ENCODE data around the gene PARG.

Gene PARG

GRCh38 chr10:49837685-49838084 lies 104.1 kb downstream of the PARG start:
- Histone ChIP-seq H3K4me1 (ENCODE audit: insufficient read depth, low read length, poor library complexity, severe bottlenecking) (no peaks in the 10 kb centered on the region), H3F3A (ENCODE audit: low read depth) (no peaks in the 10 kb centered on the region), H4K20me1 (ENCODE audit: insufficient read depth, low read length, poor library complexity, severe bottlenecking) (no peaks in the 10 kb centered on the region), H3K36me3 (ENCODE audit: insufficient read depth, low read length) (peaks cover 28% of the 10 kb centered on the region; the same call in 1 of the 2 replicates), H3K9me3 (ENCODE audit: insufficient read depth, low read depth, low read length) (no peaks in the 10 kb centered on the region), H3K79me2 (ENCODE audit: insufficient read depth, low read length) (no peaks in the 10 kb centered on the region), H3K4me3 (ENCODE audit: low read length, poor library complexity, severe bottlenecking) (no peak overlapping the region), H3K27me3 (ENCODE audit: insufficient read depth, low read length, poor library complexity, severe bottlenecking) (no peaks in the 10 kb centered on the region), H2AFZ (ENCODE audit: low read length) (no peak overlapping the region), H3K9ac (ENCODE audit: low read depth, low read length, poor library complexity, severe bottlenecking) (no peak overlapping the region), H3K4me2 (ENCODE audit: low read depth, low read length, poor library complexity, severe bottlenecking) (no peak overlapping the region), H3K9me2 (replicated peaks; ENCODE audit: low read depth, low read length) (no peaks in the 10 kb centered on the region)
- TF ChIP-seq CTCF (conservative IDR thresholded peaks at IDR 0.05; ENCODE audit: low read length) (no peak), EZH2phosphoT487 (IDR thresholded peaks at IDR 0.05; ENCODE audit: borderline replicate concordance) (no peak)

GRCh38 chr10:49837051-49837478 lies 104.8 kb downstream of the PARG start:
- H2AFZ ChIP-seq (ENCODE audit: low read length) = no peak overlapping the region
- H3K4me1 ChIP-seq (ENCODE audit: insufficient read depth, low read length, poor library complexity, severe bottlenecking) = no peaks in the 10 kb centered on the region
- H4K20me1 ChIP-seq (ENCODE audit: insufficient read depth, low read length, poor library complexity, severe bottlenecking) = no peaks in the 10 kb centered on the region
- H3K79me2 ChIP-seq (ENCODE audit: insufficient read depth, low read length) = no peaks in the 10 kb centered on the region
- H3K9me3 ChIP-seq (ENCODE audit: insufficient read depth, low read depth, low read length) = no peaks in the 10 kb centered on the region
- H3K9me2 ChIP-seq (replicated peaks; ENCODE audit: low read depth, low read length) = no peaks in the 10 kb centered on the region
- no peaks in the 10 kb centered on the region for H3K27me3 ChIP-seq (ENCODE audit: insufficient read depth, low read length, poor library complexity, severe bottlenecking)
- H3K9ac ChIP-seq (ENCODE audit: low read depth, low read length, poor library complexity, severe bottlenecking) = no peak overlapping the region
- no peaks in the 10 kb centered on the region for H3F3A ChIP-seq (ENCODE audit: low read depth)
- H3K4me2 ChIP-seq (ENCODE audit: low read depth, low read length, poor library complexity, severe bottlenecking) = no peak overlapping the region
- TF ChIP-seq CTCF (conservative IDR thresholded peaks at IDR 0.05; ENCODE audit: low read length) (no peak), EZH2phosphoT487 (IDR thresholded peaks at IDR 0.05; ENCODE audit: borderline replicate concordance) (no peak)
- H3K4me3 ChIP-seq (ENCODE audit: low read length, poor library complexity, severe bottlenecking) = no peak overlapping the region
- peaks cover 31% of the 10 kb centered on the region; the same call in 1 of the 2 replicates for H3K36me3 ChIP-seq (ENCODE audit: insufficient read depth, low read length)

GRCh38 chr10:49834976-49835375 lies 106.9 kb downstream of the PARG start:
- Histone ChIP-seq H4K20me1 (ENCODE audit: insufficient read depth, low read length, poor library complexity, severe bottlenecking) (no peaks in the 10 kb centered on the region), H3K4me1 (ENCODE audit: insufficient read depth, low read length, poor library complexity, severe bottlenecking) (peaks cover 8% of the 10 kb centered on the region), H3K36me3 (ENCODE audit: insufficient read depth, low read length) (peaks cover 32% of the 10 kb centered on the region; the same call in 1 of the 2 replicates), H3K9ac (ENCODE audit: low read depth, low read length, poor library complexity, severe bottlenecking) (no peak overlapping the region), H3K9me2 (replicated peaks; ENCODE audit: low read depth, low read length) (no peaks in the 10 kb centered on the region), H2AFZ (ENCODE audit: low read length) (no peak overlapping the region), H3K4me2 (ENCODE audit: low read depth, low read length, poor library complexity, severe bottlenecking) (no peak overlapping the region), H3K27me3 (ENCODE audit: insufficient read depth, low read length, poor library complexity, severe bottlenecking) (no peaks in the 10 kb centered on the region), H3K4me3 (ENCODE audit: low read length, poor library complexity, severe bottlenecking) (no peak overlapping the region), H3K79me2 (ENCODE audit: insufficient read depth, low read length) (no peaks in the 10 kb centered on the region), H3F3A (ENCODE audit: low read depth) (0 out of 2 replicates have a peak, but pooled peaks cover 1% of the 10 kb centered on the region), H3K9me3 (ENCODE audit: insufficient read depth, low read depth, low read length) (no peaks in the 10 kb centered on the region)
- TF ChIP-seq CTCF (conservative IDR thresholded peaks at IDR 0.05; ENCODE audit: low read length) (no peak), EZH2phosphoT487 (IDR thresholded peaks at IDR 0.05; ENCODE audit: borderline replicate concordance) (no peak)

All from Loucy (cell line).